ENCODE data around the gene HGD. TPM values are rescaled to one million over a fixed set of nuclear protein-coding genes. Genes with fewer than 3 reads are reported as not detected.

HGD gene
- total and polyA plus RNA-seq, 4 donors = 0.39 to 10.0 (median 1.2) TPM; not detected in 1

- peaks cover 0 to 5% of the 10 kb centered on the region in 2 donors for H3K36me3 ChIP-seq (ENCODE audit: control insufficient read depth in 1 of 2, insufficient read depth in 2 of 2, low read length in 1 of 2)
- DNase-seq (no peak), ATAC-seq (ENCODE audit: low FRiP score) (no peak)
- intact Hi-C loops (cut with DNase I) = no loop called here
- H3K27ac ChIP-seq (ENCODE audit: low read depth in 1 of 2, low read length in 2 of 2) = no peak overlapping the region
- no peaks in the 10 kb centered on the region for H3K4me1 ChIP-seq (ENCODE audit: control insufficient read depth in 1 of 2, insufficient read depth in 2 of 2, low read length in 2 of 2)
- H3K9me3 ChIP-seq (ENCODE audit: control insufficient read depth, low read length) = no peaks in the 10 kb centered on the region
- H3K4me3 ChIP-seq (ENCODE audit: low read length in 2 of 2) = no peak overlapping the region
- H3K27me3 ChIP-seq (ENCODE audit: control insufficient read depth in 1 of 2, insufficient read depth in 2 of 2, low read length in 1 of 2) = no peaks in the 10 kb centered on the region
Observed at GRCh38 chr3:120604784-120605183, 77.3 kb downstream of the HGD start.

- H3K27me3 ChIP-seq (ENCODE audit: control insufficient read depth in 1 of 2, insufficient read depth in 2 of 2, low read length in 1 of 2) = no peaks in the 10 kb centered on the region
- H3K4me3 ChIP-seq (ENCODE audit: low read length in 2 of 2) = no peak overlapping the region
- H3K4me1 ChIP-seq (ENCODE audit: control insufficient read depth in 1 of 2, insufficient read depth in 2 of 2, low read length in 2 of 2) = peaks cover 0 to 1% of the 10 kb centered on the region in 2 donors
- intact Hi-C loops (cut with DNase I) = no loop called here
- H3K36me3 ChIP-seq (ENCODE audit: control insufficient read depth in 1 of 2, insufficient read depth in 2 of 2, low read length in 1 of 2) = peaks cover 0 to 5% of the 10 kb centered on the region in 2 donors
- no peak for ATAC-seq (ENCODE audit: low FRiP score)
- no peak for DNase-seq
- no peak overlapping the region for H3K27ac ChIP-seq (ENCODE audit: low read depth in 1 of 2, low read length in 2 of 2)
- H3K9me3 ChIP-seq (ENCODE audit: control insufficient read depth, low read length) = no peaks in the 10 kb centered on the region
Observed at GRCh38 chr3:120604382-120604781, 77.7 kb downstream of the HGD start.

- ATAC-seq (ENCODE audit: low FRiP score) (no peak), DNase-seq (no peak)
- Histone ChIP-seq H3K27ac (ENCODE audit: low read depth in 1 of 2, low read length in 2 of 2) (no peak overlapping the region), H3K4me1 (ENCODE audit: control insufficient read depth in 1 of 2, insufficient read depth in 2 of 2, low read length in 2 of 2) (peaks cover 3 to 6% of the 10 kb centered on the region in 2 donors), H3K4me3 (ENCODE audit: low read length in 2 of 2) (no peak overlapping the region), H3K9me3 (ENCODE audit: control insufficient read depth, low read length) (no peaks in the 10 kb centered on the region), H3K36me3 (ENCODE audit: control insufficient read depth in 1 of 2, insufficient read depth in 2 of 2, low read length in 1 of 2) (peaks cover 0 to 5% of the 10 kb centered on the region in 2 donors), H3K27me3 (ENCODE audit: control insufficient read depth in 1 of 2, insufficient read depth in 2 of 2, low read length in 1 of 2) (no peaks in the 10 kb centered on the region)
- 92 to 94% methylated on average over 2 of the region's 2 CpGs for WGBS, 2 donors
- intact Hi-C loops (cut with DNase I) = no loop called here
Observed at GRCh38 chr3:120602682-120603081, 79.4 kb downstream of the HGD start.

GRCh38 chr3:120601554-120601953 is 80.5 kb downstream of the HGD start:
- no peak for DNase-seq
- Histone ChIP-seq H3K4me1 (ENCODE audit: control insufficient read depth in 1 of 2, insufficient read depth in 2 of 2, low read length in 2 of 2) (peaks cover 4 to 9% of the 10 kb centered on the region in 2 donors), H3K4me3 (ENCODE audit: low read length in 2 of 2) (no peak overlapping the region), H3K36me3 (ENCODE audit: control insufficient read depth in 1 of 2, insufficient read depth in 2 of 2, low read length in 1 of 2) (peaks cover 0 to 5% of the 10 kb centered on the region in 2 donors), H3K9me3 (ENCODE audit: control insufficient read depth, low read length) (no peaks in the 10 kb centered on the region), H3K27me3 (ENCODE audit: control insufficient read depth in 1 of 2, insufficient read depth in 2 of 2, low read length in 1 of 2) (no peaks in the 10 kb centered on the region), H3K27ac (ENCODE audit: low read depth in 1 of 2, low read length in 2 of 2) (no peak overlapping the region)
- intact Hi-C loops (cut with DNase I) = no loop called here
- WGBS, 2 donors = 57 to 69% methylated on average over 4 of the region's 4 CpGs
- ATAC-seq (ENCODE audit: low FRiP score) = no peak

GRCh38 chr3:120599211-120599610 is 82.8 kb downstream of the HGD start:
- Histone ChIP-seq H3K27ac (ENCODE audit: low read depth in 1 of 2, low read length in 2 of 2) (no peak overlapping the region), H3K4me1 (ENCODE audit: control insufficient read depth in 1 of 2, insufficient read depth in 2 of 2, low read length in 2 of 2) (peaks cover 4 to 9% of the 10 kb centered on the region in 2 donors), H3K9me3 (ENCODE audit: control insufficient read depth, low read length) (no peaks in the 10 kb centered on the region), H3K36me3 (ENCODE audit: control insufficient read depth in 1 of 2, insufficient read depth in 2 of 2, low read length in 1 of 2) (peaks cover 0 to 5% of the 10 kb centered on the region in 2 donors), H3K4me3 (ENCODE audit: low read length in 2 of 2) (no peak overlapping the region), H3K27me3 (ENCODE audit: control insufficient read depth in 1 of 2, insufficient read depth in 2 of 2, low read length in 1 of 2) (no peaks in the 10 kb centered on the region)
- WGBS, 2 donors = 58 to 60% methylated on average over 3 of the region's 3 CpGs
- ATAC-seq (ENCODE audit: low FRiP score) (no peak), DNase-seq (no peak)
- intact Hi-C loops (cut with DNase I) = loop anchor here in 1 of 2 donors (5.0 kb wide), 1 partner anchor 143 kb away; the partner anchor contains the start of genes GTF2E1 and RABL3

GRCh38 chr3:120597445-120598049 is 84.5 kb downstream of the HGD start:
- Histone ChIP-seq H3K27me3 (ENCODE audit: control insufficient read depth in 1 of 2, insufficient read depth in 2 of 2, low read length in 1 of 2) (no peaks in the 10 kb centered on the region), H3K4me3 (ENCODE audit: low read length in 2 of 2) (no peak overlapping the region), H3K4me1 (ENCODE audit: control insufficient read depth in 1 of 2, insufficient read depth in 2 of 2, low read length in 2 of 2) (peaks cover 4 to 9% of the 10 kb centered on the region in 2 donors), H3K9me3 (ENCODE audit: control insufficient read depth, low read length) (no peaks in the 10 kb centered on the region), H3K36me3 (ENCODE audit: control insufficient read depth in 1 of 2, insufficient read depth in 2 of 2, low read length in 1 of 2) (peaks cover 0 to 2% of the 10 kb centered on the region in 2 donors), H3K27ac (ENCODE audit: low read depth in 1 of 2, low read length in 2 of 2) (no peak overlapping the region)
- WGBS, 2 donors = 14 to 26% methylated on average over 1 of the region's 1 CpG
- no peak for DNase-seq
- ATAC-seq (ENCODE audit: low FRiP score) = no peak
- intact Hi-C loops (cut with DNase I) = loop anchor here in 1 of 2 donors (5.0 kb wide), 1 partner anchor 145 kb away; the partner anchor contains the start of genes GTF2E1 and RABL3

- intact Hi-C loops (cut with DNase I) = loop anchor here in 1 of 2 donors (5.0 kb wide), 1 partner anchor 145 kb away; the partner anchor contains the start of genes GTF2E1 and RABL3
- Histone ChIP-seq H3K27ac (ENCODE audit: low read depth in 1 of 2, low read length in 2 of 2) (no peak overlapping the region), H3K4me1 (ENCODE audit: control insufficient read depth in 1 of 2, insufficient read depth in 2 of 2, low read length in 2 of 2) (peaks cover 4 to 9% of the 10 kb centered on the region in 2 donors), H3K36me3 (ENCODE audit: control insufficient read depth in 1 of 2, insufficient read depth in 2 of 2, low read length in 1 of 2) (peaks cover 0 to 2% of the 10 kb centered on the region in 2 donors), H3K4me3 (ENCODE audit: low read length in 2 of 2) (peak overlapping the region; percentile 59 to 90), H3K9me3 (ENCODE audit: control insufficient read depth, low read length) (no peaks in the 10 kb centered on the region), H3K27me3 (ENCODE audit: control insufficient read depth in 1 of 2, insufficient read depth in 2 of 2, low read length in 1 of 2) (no peaks in the 10 kb centered on the region)
- WGBS, 2 donors = 23 to 29% methylated on average over 3 of the region's 3 CpGs
- ATAC-seq (ENCODE audit: low FRiP score) (no peak), DNase-seq (no peak)
Observed at GRCh38 chr3:120596853-120597223, 85.2 kb downstream of the HGD start.

- Histone ChIP-seq H3K36me3 (ENCODE audit: control insufficient read depth in 1 of 2, insufficient read depth in 2 of 2, low read length in 1 of 2) (no peaks in the 10 kb centered on the region), H3K4me1 (ENCODE audit: control insufficient read depth in 1 of 2, insufficient read depth in 2 of 2, low read length in 2 of 2) (peaks cover 4 to 9% of the 10 kb centered on the region in 2 donors), H3K4me3 (ENCODE audit: low read length in 2 of 2) (peak within 1 kb of the TSS; percentile 59 to 90), H3K27me3 (ENCODE audit: control insufficient read depth in 1 of 2, insufficient read depth in 2 of 2, low read length in 1 of 2) (no peaks in the 10 kb centered on the region), H3K27ac (ENCODE audit: low read depth in 1 of 2, low read length in 2 of 2) (peak within 1 kb of the TSS in 1 of 2 donors; percentile 66), H3K9me3 (ENCODE audit: control insufficient read depth, low read length) (no peaks in the 10 kb centered on the region)
- ATAC-seq (ENCODE audit: low FRiP score) (peak; percentile 100), DNase-seq (peak; percentile 99)
- 0% methylated on average over 53 of the region's 53 CpGs for WGBS, 2 donors
- intact Hi-C loops (cut with DNase I) = loop anchor here in 1 of 2 donors (5.0 kb wide), 1 partner anchor 146 kb away; the partner anchor contains the start of genes GTF2E1 and RABL3
Observed at GRCh38 chr3:120596116-120596852, 85.8 kb downstream of the HGD start, which contains the start of gene NDUFB4. NDUFB4 (plus strand) TSS chr3:120596336; CDS start chr3:120596360, 24 bp downstream.

Data from aorta (tissue), 5 donors.